Lower leg skin (tissue), 4 donors: Measurements from ENCODE around the gene GZMM. TPM values are rescaled to one million over a fixed set of nuclear protein-coding genes. Genes with fewer than 3 reads are reported as not detected.
A peak's percentile ranks its signal among the peaks of the same experiment; 100 is the strongest.

ENCODE experiments used
- DNase-seq, 2 donors: peaks; one replicate each; pipeline ENCODE4 v3.0.0-alpha.2; 2019; ENCODE audit warnings: low spot score in 2 of 2
- H3K4me3 ChIP-seq: fragments of 200-600 bp; sonication (generic); 2 replicates; pipeline ENCODE4 v1.5.1; 2017; ENCODE audit warnings: mild to moderate bottlenecking, low read depth; ENCODE audit not compliant: poor library complexity, severe bottlenecking
- CTCF ChIP-seq, 3 donors: fragments of 450-650 bp; IDR thresholded peaks; one replicate each; pipeline ENCODE4 v1.5.1; 2016; ENCODE audit warnings: antibody characterized with exemption in 3 of 3, mild to moderate bottlenecking in 3 of 3, moderate library complexity in 2 of 3
- POLR2A ChIP-seq, 2 donors: fragments of 450-650 bp; IDR thresholded peaks; one replicate each; pipeline ENCODE4 v1.6.1; 2016 to 2017; ENCODE audit warnings: antibody characterized with exemption in 2 of 2, mild to moderate bottlenecking in 1 of 2, moderate library complexity in 1 of 2
- WGBS, 2 donors: methylation state at CpG; one replicate each; pipeline ENCODE4 v1.1.5; 2018; 5-methylcytosine and 5-hydroxymethylcytosine counted together
- intact Hi-C: fragments of 100-400 bp; cut with DNase I; formaldehyde crosslinking; loops from one replicate; pipeline ENCODE4 v1.15.0; 2023; ENCODE audit warnings: low total_unique reads
- total RNA-seq, 4 donors: library from RNA; depleted of rRNA; stranded (reverse); fragments of >200 nt; gene quantifications; one replicate each; pipeline ENCODE4 v1.1.0, GENCODE V29; 2016

The GZMM gene
- total RNA-seq, 4 donors from 2014 or later = 0.29 to 1.5 (median 1.3) TPM; not detected in 1

DNA sequence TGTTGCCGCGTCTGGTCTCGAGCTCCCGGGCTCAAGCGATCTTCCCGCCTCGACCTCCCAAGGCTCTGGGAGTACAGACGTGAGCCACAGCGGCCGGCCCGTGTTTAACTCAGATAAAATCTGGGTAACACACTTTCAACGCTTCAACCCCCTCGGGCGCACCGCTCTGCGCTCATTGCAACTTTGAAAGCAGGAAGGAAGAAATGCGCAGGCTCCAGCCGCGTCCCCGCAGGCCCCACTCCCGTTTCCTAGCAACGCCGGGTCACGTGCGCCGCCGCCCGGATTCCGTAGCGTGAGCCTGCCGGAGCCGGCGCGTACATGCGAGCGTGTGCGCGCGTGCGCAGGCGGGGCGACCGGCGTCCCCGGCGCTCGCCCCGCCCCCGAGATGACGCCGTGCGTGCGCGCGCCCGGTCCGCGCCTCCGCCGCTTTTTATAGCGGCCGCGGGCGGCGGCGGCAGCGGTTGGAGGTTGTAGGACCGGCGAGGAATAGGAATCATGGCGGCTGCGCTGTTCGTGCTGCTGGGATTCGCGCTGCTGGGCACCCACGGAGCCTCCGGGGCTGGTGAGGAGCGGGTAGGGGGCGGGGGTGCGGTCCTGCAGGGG, 28.4 kb downstream of the GZMM start, which contains the start of gene BSG:
Gene BSG, plus strand, starts transcription at position 457 of the 603 bp plus-strand sequence. Its CDS starts 39 bp downstream, at position 496.
- TF ChIP-seq POLR2A (IDR thresholded peaks at IDR 0.05) (peak in 1 of 2 donors; percentile 89), CTCF (IDR thresholded peaks at IDR 0.05) (no peak)
- intact Hi-C loops = loop anchor here (5.0 kb wide), 1 partner anchor 90 kb away; the partner anchor contains the start of gene RNF126
- WGBS, 2 donors = 0 to 1% methylated on average over 43 to 70 of the region's 79 CpGs
- DNase-seq = peak; percentile 98 to 100
- H3K4me3 ChIP-seq = peak within 1 kb of the TSS; percentile 81

GRCh38 chr19:572743-573518, 29.1 kb downstream of the GZMM start:
- intact Hi-C loops = loop anchor here (5.0 kb wide), 1 partner anchor 89 kb away; the partner anchor contains the start of gene RNF126

DNA sequence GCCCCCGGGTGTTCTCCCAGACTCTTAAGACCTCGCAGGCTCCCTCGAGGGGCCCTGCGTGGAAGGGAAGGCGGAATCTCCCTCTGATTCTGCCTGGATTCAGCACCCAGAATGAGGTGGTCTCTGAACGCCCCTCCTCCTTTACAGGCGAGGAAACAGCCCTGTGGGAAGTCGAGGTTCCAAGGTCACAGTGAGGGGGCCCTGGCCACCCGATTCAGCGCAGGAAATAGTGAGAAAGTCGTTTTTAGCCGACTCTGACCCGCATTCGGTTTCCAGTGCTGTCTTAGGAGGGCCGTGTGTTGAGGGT, 29.6 kb downstream of the GZMM start:
- 1 to 3% methylated on average over 15 of the region's 15 CpGs for WGBS, 2 donors
- TF ChIP-seq POLR2A (IDR thresholded peaks at IDR 0.05) (no peak), CTCF (IDR thresholded peaks at IDR 0.05) (no peak)
- DNase-seq = no peak
- peak overlapping the region; percentile 81 for H3K4me3 ChIP-seq
- intact Hi-C loops = loop anchor here (5.0 kb wide), 1 partner anchor 89 kb away; the partner anchor contains the start of gene RNF126

More at GRCh38 chr19:572743-573518, 29.1 kb downstream of the GZMM start:
- DNase-seq = peak; percentile 51 to 93
- peak overlapping the region; percentile 81 for H3K4me3 ChIP-seq
- no peak for TF ChIP-seq POLR2A (IDR thresholded peaks at IDR 0.05)
- 0 to 1% methylated on average over 14 to 22 of the region's 55 CpGs for WGBS, 2 donors

DNA sequence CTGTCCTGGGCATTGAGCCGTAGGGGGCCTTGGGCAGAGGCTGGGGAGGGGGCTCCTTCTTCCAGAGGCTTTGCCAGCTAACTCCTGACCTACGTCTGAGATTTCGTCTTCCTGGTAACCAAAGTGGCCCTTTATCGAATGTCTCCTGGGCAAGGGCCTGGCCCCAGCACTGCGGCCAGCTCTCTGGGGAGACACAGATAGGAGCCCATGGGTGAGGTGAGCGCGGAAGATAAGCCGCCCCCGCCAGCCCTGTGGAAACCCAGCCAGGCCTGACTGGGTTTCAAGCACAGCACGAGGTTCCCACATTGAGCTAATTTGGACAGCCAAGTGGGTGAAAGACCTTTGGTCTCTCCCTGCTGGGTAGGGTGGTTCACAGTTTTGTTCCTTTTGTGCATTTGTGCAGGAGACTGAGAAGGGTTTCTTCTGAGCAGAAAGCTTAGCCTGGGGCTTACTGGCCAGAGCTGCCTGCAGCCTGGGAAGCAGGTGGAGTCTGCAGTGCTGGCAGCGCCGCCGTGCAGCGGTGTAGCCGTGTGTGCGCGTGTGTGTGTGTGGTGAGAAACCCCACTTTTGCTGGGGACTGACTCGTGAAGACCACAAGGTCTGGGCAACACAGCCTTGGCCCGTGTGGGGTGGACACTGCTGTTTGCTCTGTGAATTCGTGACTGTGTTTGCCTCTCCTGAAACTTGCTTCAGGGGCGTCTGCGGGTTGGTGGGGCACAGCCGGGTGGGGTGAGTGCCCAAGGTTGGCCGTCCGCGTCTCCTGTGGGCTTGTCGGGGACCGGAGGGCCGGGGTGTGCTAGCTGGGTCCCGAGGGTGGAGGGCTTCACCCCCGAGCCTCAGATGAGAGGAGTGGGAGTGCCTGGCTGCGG, 31.0 kb downstream of the GZMM start:
- TF ChIP-seq CTCF (IDR thresholded peaks at IDR 0.05) (no peak), POLR2A (IDR thresholded peaks at IDR 0.05) (no peak)
- no peak for DNase-seq
- WGBS, 2 donors = 23 to 29% methylated on average over 18 to 31 of the region's 32 CpGs
- intact Hi-C loops = loop anchor here (5.0 kb wide), 1 partner anchor 87 kb away; the partner anchor contains the start of gene RNF126
- no peak overlapping the region for H3K4me3 ChIP-seq

- TF ChIP-seq POLR2A (IDR thresholded peaks at IDR 0.05) (no peak), CTCF (IDR thresholded peaks at IDR 0.05) (no peak)
- 33 to 40% methylated on average over 27 to 30 of the region's 38 CpGs for WGBS, 2 donors
- H3K4me3 ChIP-seq = no peak overlapping the region
- intact Hi-C loops = no loop called here
- DNase-seq = no peak
Measured at GRCh38 chr19:575527-576506, 32.0 kb downstream of the GZMM start.
